ENCODE measurements around the gene CFB. TPM values are rescaled to one million over a fixed set of nuclear protein-coding genes. Genes with fewer than 3 reads are reported as not detected.

Gene CFB
- total and polyA plus RNA-seq, 2 donors (not counting 3 experiments of a cell fraction or from before 2014, with no cell fraction given) = 0.87 to 1.5 TPM

- Histone ChIP-seq H3K27me3 (ENCODE audit: control insufficient read depth in 2 of 2, insufficient read depth in 2 of 2, low read length in 2 of 2) (peaks cover 5 to 12% of the 10 kb centered on the region in 2 experiments), H3K9me1 (replicated peaks; ENCODE audit: control insufficient read depth, extremely low read depth, insufficient read depth, low read length) (no peaks in the 10 kb centered on the region), H3K9me3 (replicated peaks; ENCODE audit: control insufficient read depth, insufficient read depth, low read length) (no peaks in the 10 kb centered on the region), H3K36me3 (ENCODE audit: control insufficient read depth in 2 of 2, extremely low read depth in 1 of 2, insufficient read depth in 2 of 2, low read length in 2 of 2) (no peaks in the 10 kb centered on the region), H3K4me1 (ENCODE audit: control insufficient read depth, extremely low read depth, insufficient read depth, low read length) (peaks cover 12% of the 10 kb centered on the region), H2AFZ (ENCODE audit: low read depth, low read length) (peak overlapping the region; percentile 22), H3K79me2 (ENCODE audit: control insufficient read depth, insufficient read depth, low read length) (no peaks in the 10 kb centered on the region), H3K4me3 (replicated peaks in 1 of 3; ENCODE audit: insufficient read depth in 1 of 3, low read depth in 1 of 3, low read length in 3 of 3) (peak overlapping the region; percentile 18 to 77 (median 45)), H3K9ac (replicated peaks; ENCODE audit: extremely low read depth, insufficient read depth, low read length) (peak overlapping the region; percentile 58), H3K27ac (ENCODE audit: insufficient read depth, low read depth, low read length) (no peak overlapping the region), H3K4me2 (ENCODE audit: insufficient read depth, low read length) (peak overlapping the region; percentile 13), H4K20me1 (replicated peaks; ENCODE audit: control insufficient read depth, extremely low read depth, insufficient read depth, low read length) (no peaks in the 10 kb centered on the region)
- no TSS peak for BruUV-seq (replicated peaks)
- POLR2A ChIA-PET = interaction anchor here (0.6 kb wide), 1 partner anchor 968 kb away, joined by 6 read pairs; no protein-coding TSS in a partner anchor
- no peak for TF ChIP-seq GATA2 (IDR thresholded peaks at IDR 0.05; ENCODE audit: insufficient read depth, insufficient read length, low read depth, low read length)
- TF ChIP-seq POLR2AphosphoS5 (IDR thresholded peaks at IDR 0.05; ENCODE audit: insufficient read depth, low read depth, low read length) = peak; percentile 12
- no peak for TF ChIP-seq MYC (IDR thresholded peaks at IDR 0.05; ENCODE audit: low read depth, low read length)
- TF ChIP-seq POLR2A (IDR thresholded peaks at IDR 0.05; ENCODE audit: low read depth, low read length) = no peak
- no peak for TF ChIP-seq EZH2 (IDR thresholded peaks at IDR 0.05; ENCODE audit: borderline replicate concordance, low read depth, low read length, severe bottlenecking)
- intact Hi-C loops (cut with micrococcal nuclease) = no loop called here
- CTCF ChIA-PET = interaction anchor here (1.0 to 2.8 kb wide), 2 partner anchors 44 to 51 kb away, joined by 3 to 27 read pairs; partner anchors contain the start of gene CFB
- dilution Hi-C loops (cut with MboI; ENCODE audit: extremely low pct_ligation_motif_present, low sequenced_read_pairs) = no loop called here
- DNase-seq (ENCODE audit: low read depth, low spot score) (peak; percentile 43), FAIRE-seq (no peak)
Measured at GRCh38 chr6:31901415-31901952, 44.4 kb upstream of the CFB start.

- Histone ChIP-seq H3K36me3 (ENCODE audit: control insufficient read depth in 2 of 2, extremely low read depth in 1 of 2, insufficient read depth in 2 of 2, low read length in 2 of 2) (no peaks in the 10 kb centered on the region), H2AFZ (ENCODE audit: low read depth, low read length) (peak within 1 kb of the TSS; percentile 65), H3K9me3 (replicated peaks; ENCODE audit: control insufficient read depth, insufficient read depth, low read length) (no peaks in the 10 kb centered on the region), H4K20me1 (replicated peaks; ENCODE audit: control insufficient read depth, extremely low read depth, insufficient read depth, low read length) (no peaks in the 10 kb centered on the region), H3K4me1 (ENCODE audit: control insufficient read depth, extremely low read depth, insufficient read depth, low read length) (peaks cover 9% of the 10 kb centered on the region), H3K27ac (ENCODE audit: insufficient read depth, low read depth, low read length) (no peak within 1 kb of the TSS), H3K4me2 (ENCODE audit: insufficient read depth, low read length) (peak within 1 kb of the TSS; percentile 38), H3K27me3 (ENCODE audit: control insufficient read depth in 2 of 2, insufficient read depth in 2 of 2, low read length in 2 of 2) (peaks cover 5 to 12% of the 10 kb centered on the region in 2 experiments), H3K4me3 (replicated peaks in 1 of 3; ENCODE audit: insufficient read depth in 1 of 3, low read depth in 1 of 3, low read length in 3 of 3) (peak within 1 kb of the TSS; percentile 18 to 77 (median 45)), H3K9ac (replicated peaks; ENCODE audit: extremely low read depth, insufficient read depth, low read length) (peak within 1 kb of the TSS; percentile 58), H3K9me1 (replicated peaks; ENCODE audit: control insufficient read depth, extremely low read depth, insufficient read depth, low read length) (no peaks in the 10 kb centered on the region), H3K79me2 (ENCODE audit: control insufficient read depth, insufficient read depth, low read length) (no peaks in the 10 kb centered on the region)
- no TSS peak for BruUV-seq (replicated peaks)
- peak; percentile 83 for FAIRE-seq
- ChIA-PET POLR2A (interaction anchor here (0.6 kb wide), 2 partner anchors 14 to 968 kb away, joined by 3 to 6 read pairs; no protein-coding TSS in a partner anchor), CTCF (interaction anchor here (1.0 to 2.8 kb wide), 2 partner anchors 43 to 50 kb away, joined by 3 to 27 read pairs; partner anchors contain the start of gene CFB)
- intact Hi-C loops (cut with micrococcal nuclease) (loop anchor here (1.0 to 2.0 kb wide), 2 partner anchors 39 to 51 kb away; no protein-coding TSS in a partner anchor), dilution Hi-C loops (cut with MboI; ENCODE audit: extremely low pct_ligation_motif_present, low sequenced_read_pairs) (no loop called here)
- TF ChIP-seq POLR2AphosphoS5 (IDR thresholded peaks at IDR 0.05; ENCODE audit: insufficient read depth, low read depth, low read length) = peak; percentile 75
- TF ChIP-seq POLR2A (IDR thresholded peaks at IDR 0.05; ENCODE audit: low read depth, low read length) = peak; percentile 56
- TF ChIP-seq CTCF (IDR thresholded peaks at IDR 0.05; ENCODE audit: extremely low read depth in 1 of 2, insufficient read depth in 1 of 2, low read depth in 1 of 2, low read length in 2 of 2) = no peak
- DNase-seq (ENCODE audit: low read depth, low spot score) = peak; percentile 95
Measured at GRCh38 chr6:31901953-31902643, 43.8 kb upstream of the CFB start, which contains the start of gene ZBTB12. ZBTB12 (minus strand) TSS chr6:31902086; CDS start chr6:31901305, 781 bp downstream.
